Measurements from ENCODE around the gene CTPS1. TPM values are rescaled to one million over a fixed set of nuclear protein-coding genes. Genes with fewer than 3 reads are reported as not detected.

Gene CTPS1
- total and polyA plus RNA-seq, 10 donors: 7.9 to 27.7 (median 16.1) TPM

DNA sequence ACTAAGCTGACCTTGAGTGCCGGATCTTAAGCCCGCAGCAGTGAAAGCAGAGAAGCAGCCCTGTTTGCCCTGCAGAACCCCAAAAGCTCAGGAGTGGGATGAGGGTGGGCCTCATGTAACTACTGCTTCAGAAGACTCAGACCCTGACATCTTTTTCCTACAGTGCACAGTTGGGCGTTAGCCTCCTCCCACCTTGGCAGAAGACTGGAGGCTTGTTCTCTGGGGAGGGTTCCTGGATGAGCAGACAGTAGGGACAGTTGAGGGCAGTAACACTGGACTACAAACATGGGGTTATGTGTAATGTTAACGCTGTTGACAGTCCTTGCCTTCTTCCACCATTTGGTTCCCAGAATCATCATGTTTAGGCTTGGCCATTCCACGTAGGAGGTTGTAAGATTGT lies 9.6 kb downstream of the CTPS1 start:
- Histone ChIP-seq H3K4me3 (no peak overlapping the region), H3K4me1 (no peaks in the 10 kb centered on the region), H3K27me3 (replicated peaks in 1 of 7) (no peaks in the 10 kb centered on the region), H3K9me3 (no peaks in the 10 kb centered on the region), H3K27ac (no peak overlapping the region), H3K36me3 (peaks cover 2 to 100% (median 72%) of the 10 kb centered on the region in 6 donors)
- WGBS, 5 donors: 92 to 99% (median 97%) methylated on average over 5 of the region's 5 CpGs
- DNase-seq: no peak
- intact Hi-C loops (cut with DNase I; ENCODE audit: low total_unique reads): no loop called here
- TF ChIP-seq POLR2A (IDR thresholded peaks at IDR 0.05) (no peak), POLR2AphosphoS5 (IDR thresholded peaks at IDR 0.05) (no peak)
- TF ChIP-seq, protein P1, sequence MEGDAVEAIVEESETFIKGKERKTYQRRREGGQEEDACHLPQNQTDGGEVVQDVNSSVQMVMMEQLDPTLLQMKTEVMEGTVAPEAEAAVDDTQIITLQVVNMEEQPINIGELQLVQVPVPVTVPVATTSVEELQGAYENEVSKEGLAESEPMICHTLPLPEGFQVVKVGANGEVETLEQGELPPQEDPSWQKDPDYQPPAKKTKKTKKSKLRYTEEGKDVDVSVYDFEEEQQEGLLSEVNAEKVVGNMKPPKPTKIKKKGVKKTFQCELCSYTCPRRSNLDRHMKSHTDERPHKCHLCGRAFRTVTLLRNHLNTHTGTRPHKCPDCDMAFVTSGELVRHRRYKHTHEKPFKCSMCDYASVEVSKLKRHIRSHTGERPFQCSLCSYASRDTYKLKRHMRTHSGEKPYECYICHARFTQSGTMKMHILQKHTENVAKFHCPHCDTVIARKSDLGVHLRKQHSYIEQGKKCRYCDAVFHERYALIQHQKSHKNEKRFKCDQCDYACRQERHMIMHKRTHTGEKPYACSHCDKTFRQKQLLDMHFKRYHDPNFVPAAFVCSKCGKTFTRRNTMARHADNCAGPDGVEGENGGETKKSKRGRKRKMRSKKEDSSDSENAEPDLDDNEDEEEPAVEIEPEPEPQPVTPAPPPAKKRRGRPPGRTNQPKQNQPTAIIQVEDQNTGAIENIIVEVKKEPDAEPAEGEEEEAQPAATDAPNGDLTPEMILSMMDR (IDR thresholded peaks at IDR 0.05 in 8 of 11, conservative IDR thresholded peaks at IDR 0.05 in 3 of 11): no peak

DNA sequence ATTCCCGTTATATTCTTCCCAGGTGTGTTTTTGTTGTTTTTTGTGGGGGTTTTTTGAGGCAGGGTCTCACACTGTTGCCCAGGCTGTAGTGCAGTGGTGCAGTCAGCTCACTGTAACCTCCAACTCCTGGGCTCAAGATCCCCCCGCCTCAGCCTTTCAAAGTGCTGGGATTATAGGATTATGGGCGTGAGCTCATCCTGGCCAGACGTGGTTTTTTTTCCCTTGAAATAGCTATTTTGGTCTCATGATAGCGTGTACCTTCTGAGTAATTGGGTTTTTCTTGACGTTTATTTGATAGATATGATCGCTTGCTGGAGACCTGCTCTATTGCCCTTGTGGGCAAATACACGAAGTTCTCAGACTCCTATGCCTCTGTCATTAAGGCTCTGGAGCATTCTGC lies 17.6 kb downstream of the CTPS1 start:
- WGBS, 5 donors: 87 to 99% (median 92%) methylated on average over 8 of the region's 8 CpGs
- H3K27ac ChIP-seq: no peak overlapping the region
- DNase-seq: no peak
- H3K4me3 ChIP-seq: no peak overlapping the region
- intact Hi-C loops (cut with DNase I; ENCODE audit: low total_unique reads): no loop called here
- no peak for TF ChIP-seq POLR2A (IDR thresholded peaks at IDR 0.05)
- TF ChIP-seq POLR2AphosphoS5 (IDR thresholded peaks at IDR 0.05): no peak
- TF ChIP-seq, protein P1 (IDR thresholded peaks at IDR 0.05 in 8 of 11, conservative IDR thresholded peaks at IDR 0.05 in 3 of 11): no peak
- peaks cover 0 to 3% (median 0%) of the 10 kb centered on the region in 6 donors for H3K4me1 ChIP-seq
- no peaks in the 10 kb centered on the region for H3K9me3 ChIP-seq
- H3K27me3 ChIP-seq (replicated peaks in 1 of 7): no peaks in the 10 kb centered on the region
- H3K36me3 ChIP-seq: peaks cover 0 to 100% (median 66%) of the 10 kb centered on the region in 6 donors

DNA sequence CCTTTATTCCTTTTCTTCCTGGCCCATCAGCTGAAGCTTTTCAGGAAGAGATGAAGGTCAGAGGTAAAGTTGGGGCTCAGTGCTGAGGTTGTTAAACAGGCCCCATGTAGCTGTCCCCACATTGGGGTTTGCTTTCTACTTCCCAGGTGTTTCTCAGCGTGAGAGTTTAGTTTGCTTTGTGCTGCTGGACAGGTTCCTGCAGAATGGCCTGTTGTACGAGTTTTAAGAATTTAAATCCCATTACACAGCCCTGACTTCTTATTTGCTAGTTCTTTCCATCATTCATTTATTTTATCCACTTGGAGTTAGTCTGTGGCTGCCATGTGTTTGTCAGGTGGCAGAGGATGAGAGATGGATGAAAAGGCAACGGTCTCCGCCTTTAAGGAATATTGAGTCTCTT lies 19.2 kb downstream of the CTPS1 start:
- Histone ChIP-seq H3K27me3 (replicated peaks in 1 of 7) (no peaks in the 10 kb centered on the region), H3K4me1 (peaks cover 3 to 19% (median 10%) of the 10 kb centered on the region in 6 donors), H3K36me3 (peaks cover 0 to 100% (median 64%) of the 10 kb centered on the region in 6 donors), H3K27ac (no peak overlapping the region), H3K4me3 (no peak overlapping the region), H3K9me3 (no peaks in the 10 kb centered on the region)
- WGBS, 5 donors: 95 to 98% (median 96%) methylated on average over 4 of the region's 4 CpGs
- intact Hi-C loops (cut with DNase I; ENCODE audit: low total_unique reads): no loop called here
- TF ChIP-seq POLR2AphosphoS5 (IDR thresholded peaks at IDR 0.05): no peak
- TF ChIP-seq, protein P1 (IDR thresholded peaks at IDR 0.05 in 8 of 11, conservative IDR thresholded peaks at IDR 0.05 in 3 of 11): no peak
- TF ChIP-seq POLR2A (IDR thresholded peaks at IDR 0.05): no peak
- DNase-seq: no peak

DNA sequence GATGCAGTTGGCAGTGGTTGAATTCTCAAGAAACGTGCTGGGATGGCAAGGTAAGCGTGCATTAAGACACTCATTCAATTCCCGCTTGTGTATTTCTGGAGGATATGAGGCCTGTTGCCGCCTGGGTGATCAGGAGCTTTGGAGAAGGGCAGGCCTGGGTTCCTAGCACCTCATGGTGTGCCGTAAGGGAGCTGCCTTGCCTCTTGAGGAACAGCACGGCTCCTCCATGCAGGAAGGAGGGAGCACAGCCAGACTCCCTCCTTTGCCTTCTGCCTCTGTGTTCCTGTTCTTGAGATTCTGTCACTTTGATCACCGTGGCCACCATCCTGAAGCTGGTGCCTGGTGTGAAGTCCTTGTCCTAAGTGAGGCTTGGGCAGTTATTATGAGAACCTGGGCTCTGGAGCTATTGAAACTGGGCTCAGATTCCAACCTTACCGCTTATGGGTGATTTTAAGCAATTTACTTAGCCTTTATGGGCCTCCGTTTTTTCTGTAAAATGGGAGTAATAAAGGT lies 23.7 kb downstream of the CTPS1 start:
- Histone ChIP-seq H3K36me3 (peaks cover 0 to 100% (median 60%) of the 10 kb centered on the region in 6 donors), H3K9me3 (no peaks in the 10 kb centered on the region), H3K4me1 (peaks cover 3 to 25% (median 14%) of the 10 kb centered on the region in 6 donors), H3K4me3 (no peak overlapping the region), H3K27me3 (replicated peaks in 1 of 7) (no peaks in the 10 kb centered on the region), H3K27ac (peak overlapping the region in 5 of 8 donors; percentile 29 to 65 (median 44))
- DNase-seq: no peak
- intact Hi-C loops (cut with DNase I; ENCODE audit: low total_unique reads): no loop called here
- 77 to 82% (median 79%) methylated on average over 9 of the region's 9 CpGs for WGBS, 5 donors
- TF ChIP-seq POLR2AphosphoS5 (IDR thresholded peaks at IDR 0.05) (no peak), POLR2A (IDR thresholded peaks at IDR 0.05) (no peak)
- TF ChIP-seq, protein P1 (IDR thresholded peaks at IDR 0.05 in 8 of 11, conservative IDR thresholded peaks at IDR 0.05 in 3 of 11): no peak
